Kidney epithelial cell (primary cell): ENCODE measurements around the gene PRUNE1. TPM values are rescaled to one million over a fixed set of nuclear protein-coding genes. Genes with fewer than 3 reads are reported as not detected.

Experiments used
- DNase-seq: peaks from one replicate; pipeline ENCODE4 v3.0.0-alpha.2; 2010; ENCODE audit warnings: low read depth
- H3K27me3 ChIP-seq: 2 replicates; pipeline ENCODE4 v1.6.0; 2011; ENCODE audit warnings: low read length; ENCODE audit not compliant: control insufficient read depth, insufficient read depth
- H3K36me3 ChIP-seq: 2 replicates; pipeline ENCODE4 v1.5.1; 2011; ENCODE audit warnings: low read length; ENCODE audit not compliant: control insufficient read depth, insufficient read depth
- H3K4me3 ChIP-seq: 2 replicates; pipeline ENCODE4 v1.5.1; 2011; ENCODE audit warnings: low read depth, mild to moderate bottlenecking, control low read depth, low read length
- CTCF ChIP-seq: IDR thresholded peaks from 2 replicates; pipeline ENCODE4 v1.5.1; 2011; ENCODE audit warnings: mild to moderate bottlenecking, moderate library complexity, low read length, control low read depth, inconsistent platforms; ENCODE audit not compliant: insufficient read depth, poor library complexity, severe bottlenecking
- total RNA-seq: library from RNA; depleted of rRNA; stranded (reverse); fragments of >200 nt; gene quantifications from 2 replicates; pipeline ENCODE4 v1.2.3, GENCODE V29; 2015

PRUNE1 gene
- total RNA-seq, 1 donor from 2014 or later = 15.8 TPM

- no peaks in the 10 kb centered on the region for H3K27me3 ChIP-seq
- no peak for DNase-seq
Measured at GRCh38 chr1:150971583-150972416, 36.4 kb upstream of the PRUNE1 start.

DNA sequence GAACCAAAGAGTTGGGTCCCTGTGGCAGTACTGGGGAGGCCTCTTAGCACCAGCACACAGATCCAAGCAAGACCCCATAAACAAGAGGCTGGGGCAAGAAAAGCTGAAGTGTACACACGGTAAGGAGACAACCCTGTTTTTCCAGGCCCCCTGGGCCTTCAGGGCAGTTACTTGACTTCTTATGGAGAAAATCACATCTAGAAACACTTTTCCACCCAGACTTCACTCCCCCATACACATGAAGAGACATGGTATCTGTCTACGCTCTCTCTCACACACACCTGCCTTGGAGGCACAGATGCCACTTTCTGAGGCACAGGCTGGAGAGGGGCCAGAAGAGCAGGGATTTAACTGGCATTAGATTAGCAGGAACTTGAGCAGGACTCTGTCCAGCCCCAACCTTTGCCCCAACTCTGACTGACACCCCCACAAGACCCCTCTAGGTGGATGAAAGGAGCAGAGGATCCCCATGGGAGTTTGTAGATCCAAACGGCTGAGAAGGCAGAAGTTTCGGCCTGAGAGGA is 35.8 kb upstream of the PRUNE1 start:
- H3K27me3 ChIP-seq = no peaks in the 10 kb centered on the region
- TF ChIP-seq CTCF = no peak
- no peak for DNase-seq
- no peak overlapping the region for H3K4me3 ChIP-seq
- no peaks in the 10 kb centered on the region for H3K36me3 ChIP-seq

More at GRCh38 chr1:150971583-150972416, 36.4 kb upstream of the PRUNE1 start:
- Histone ChIP-seq H3K4me3 (no peak overlapping the region), H3K36me3 (peaks cover 1% of the 10 kb centered on the region)
- no peak for TF ChIP-seq CTCF

DNA sequence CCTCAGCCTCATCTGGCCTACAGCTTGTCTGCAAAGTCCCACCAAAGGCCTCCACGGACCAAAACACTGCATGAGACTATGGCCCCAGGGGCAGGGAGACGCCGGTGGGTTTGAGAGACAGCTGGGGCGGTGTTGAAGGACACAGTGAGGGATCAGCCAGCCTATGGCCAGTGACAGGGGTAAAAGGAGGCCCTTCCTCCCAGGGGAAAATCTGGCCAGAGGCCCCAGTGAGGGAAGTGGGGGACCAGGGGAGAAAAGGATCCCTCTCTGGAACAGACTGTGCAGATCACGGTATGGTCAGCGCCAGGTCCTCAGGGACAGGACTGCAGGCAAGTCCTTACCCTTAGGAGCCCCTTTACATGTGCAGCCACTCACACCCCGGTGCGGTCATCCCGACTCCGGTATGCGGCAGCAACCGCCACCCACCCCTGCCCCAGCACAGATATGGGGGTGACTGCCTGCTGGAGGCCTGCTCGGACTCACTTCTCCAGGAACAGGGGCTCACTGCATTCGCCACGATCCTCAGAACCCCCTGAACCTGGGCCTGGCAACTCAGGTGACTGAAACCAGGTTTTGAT is 34.9 kb upstream of the PRUNE1 start:
- peak overlapping the region; percentile 63 for H3K4me3 ChIP-seq
- no peaks in the 10 kb centered on the region for H3K36me3 ChIP-seq
- no peak for DNase-seq
- no peaks in the 10 kb centered on the region for H3K27me3 ChIP-seq
- no peak for TF ChIP-seq CTCF

GRCh38 chr1:150973836-150974579 is 34.2 kb upstream of the PRUNE1 start:
- Histone ChIP-seq H3K36me3 (no peaks in the 10 kb centered on the region), H3K4me3 (peak overlapping the region; percentile 63), H3K27me3 (no peaks in the 10 kb centered on the region)
- DNase-seq = no peak
- TF ChIP-seq CTCF = no peak

- no peak for TF ChIP-seq CTCF
- Histone ChIP-seq H3K4me3 (peak within 1 kb of the TSS; percentile 63), H3K27me3 (no peaks in the 10 kb centered on the region), H3K36me3 (no peaks in the 10 kb centered on the region)
- no peak for DNase-seq
Measured at GRCh38 chr1:150974580-150975478, 33.4 kb upstream of the PRUNE1 start, which contains the start of gene CERS2. CERS2 (minus strand) TSS chr1:150974835; CDS start chr1:150969090, 5,745 bp downstream.
